Measurements from ENCODE around the gene KISS1R.

Gene KISS1R

GRCh38 chr19:920051-920864, 3.1 kb downstream of the KISS1R start:
- DNase-seq (ENCODE audit: low read depth): no peak

- DNase-seq (ENCODE audit: low read depth): no peak
These were observed 7.5 kb downstream of the KISS1R start for GRCh38 chr19:924553-925086.

- DNase-seq (ENCODE audit: low read depth): peak; percentile 60
These were observed 8.0 kb downstream of the KISS1R start for GRCh38 chr19:925087-925525.

GRCh38 chr19:925526-926322, 8.6 kb downstream of the KISS1R start, which contains the start of gene ARID3A:
Gene ARID3A, plus strand, starts transcription at chr19:926035. Its CDS starts 3,494 bp downstream, at chr19:929529.
- DNase-seq (ENCODE audit: low read depth): peak; percentile 83

GRCh38 chr19:926323-926588, 9.1 kb downstream of the KISS1R start:
- no peak for DNase-seq (ENCODE audit: low read depth)

DNA sequence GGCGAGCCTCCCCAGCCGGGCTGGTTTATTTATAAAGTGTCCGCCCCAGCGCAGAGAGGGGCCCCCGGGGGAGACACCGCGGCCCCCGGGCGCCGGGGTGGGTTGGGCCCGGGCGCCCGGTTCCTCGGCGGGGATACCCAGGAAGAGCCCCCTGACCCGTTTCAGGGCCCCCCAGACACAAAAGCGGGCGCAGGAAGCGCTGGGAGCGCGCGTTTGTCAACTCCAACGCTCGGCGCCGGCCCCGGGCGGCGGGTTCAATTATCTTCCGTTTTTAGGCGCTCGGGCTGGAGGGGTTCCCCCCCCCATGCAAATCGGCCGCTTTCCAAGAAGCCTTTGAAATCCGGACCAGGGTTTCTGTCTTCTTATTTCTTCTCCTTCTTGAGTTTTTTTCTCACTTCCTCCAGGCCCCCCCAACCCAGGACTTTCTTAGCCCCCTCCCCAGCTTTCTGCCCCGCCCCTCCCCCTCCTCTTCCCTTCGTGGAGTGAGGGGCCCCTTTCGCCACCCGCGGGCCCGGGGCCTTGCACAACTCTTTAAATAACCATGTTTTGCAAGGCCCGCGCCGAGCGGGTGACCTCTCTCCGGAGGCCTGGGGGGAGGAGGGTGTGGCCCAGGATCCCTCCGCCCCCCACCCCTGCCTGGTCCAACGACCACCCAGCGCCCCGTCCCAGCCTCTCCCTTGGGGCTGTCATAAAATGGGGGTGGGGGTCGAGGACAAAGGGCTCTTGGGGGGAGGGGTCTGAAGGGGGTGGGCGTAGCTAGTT, 9.6 kb downstream of the KISS1R start:
- peak; percentile 42 for DNase-seq (ENCODE audit: low read depth)

- DNase-seq (ENCODE audit: low read depth): peak; percentile 31
These were observed 10.2 kb downstream of the KISS1R start for GRCh38 chr19:927351-927779.

GRCh38 chr19:927780-928401, 10.8 kb downstream of the KISS1R start:
- DNase-seq (ENCODE audit: low read depth): no peak

DNA sequence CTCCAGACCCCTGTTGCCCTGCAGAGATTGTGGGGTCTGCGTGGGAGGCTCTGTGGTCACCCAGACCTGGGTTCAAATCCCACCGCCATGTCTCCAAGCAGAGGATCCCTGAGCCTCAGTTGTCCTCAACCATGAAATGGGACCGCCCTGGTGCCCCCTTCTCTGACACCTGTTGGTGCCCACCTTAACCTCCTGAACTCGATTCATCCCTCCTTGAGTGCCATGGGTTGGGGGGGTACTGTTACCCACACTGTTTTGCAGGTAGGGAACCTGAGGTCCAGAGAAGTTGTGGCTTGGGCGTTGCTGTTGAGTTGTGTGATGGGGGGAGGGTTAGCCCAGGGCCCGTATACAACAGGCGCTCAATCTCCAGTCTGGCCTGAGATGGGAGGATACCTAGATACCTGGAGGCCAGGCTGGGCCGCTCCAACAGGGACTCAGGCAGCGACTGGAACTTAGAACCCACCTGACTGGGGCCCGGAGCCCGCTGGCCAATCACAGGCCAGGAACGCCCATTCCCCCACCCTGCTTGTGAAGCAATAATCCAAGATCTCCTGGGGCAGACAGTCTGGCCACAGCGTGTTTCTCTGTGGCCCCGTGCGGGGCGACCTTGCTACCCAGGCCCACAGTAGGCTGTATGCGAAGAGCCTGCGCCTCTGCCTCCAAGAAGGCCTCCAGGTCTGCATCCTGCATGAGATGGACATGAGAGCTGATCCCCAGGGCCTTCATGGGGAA, 11.5 kb downstream of the KISS1R start:
- no peak for DNase-seq (ENCODE audit: low read depth)

DNA sequence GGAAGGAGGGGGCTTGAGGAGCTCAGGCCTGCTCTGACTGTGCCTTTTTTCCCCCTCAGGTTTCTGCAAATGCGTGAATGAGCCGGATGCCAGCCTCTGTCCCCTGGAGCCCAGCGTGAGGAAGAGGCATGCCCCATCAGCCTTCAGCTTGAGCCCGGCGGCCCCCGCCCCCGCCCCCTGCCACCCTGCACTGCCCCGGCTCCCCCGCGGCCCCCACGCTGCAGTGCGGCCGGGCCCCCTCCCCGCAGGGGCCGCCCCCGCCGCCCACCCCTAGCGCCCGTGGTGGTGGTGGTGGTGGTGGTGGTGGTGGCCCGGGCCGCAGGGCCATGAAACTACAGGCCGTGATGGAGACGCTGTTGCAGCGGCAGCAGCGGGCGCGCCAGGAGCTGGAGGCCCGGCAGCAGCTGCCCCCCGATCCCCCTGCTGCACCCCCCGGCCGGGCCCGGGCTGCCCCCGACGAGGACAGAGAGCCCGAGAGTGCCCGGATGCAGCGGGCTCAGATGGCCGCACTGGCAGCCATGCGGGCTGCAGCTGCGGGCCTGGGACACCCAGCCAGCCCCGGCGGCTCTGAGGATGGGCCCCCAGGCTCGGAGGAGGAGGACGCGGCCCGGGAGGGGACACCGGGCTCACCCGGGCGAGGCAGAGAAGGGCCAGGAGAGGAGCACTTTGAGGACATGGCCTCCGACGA, 12.2 kb downstream of the KISS1R start:
- DNase-seq (ENCODE audit: low read depth): no peak

GRCh38 chr19:929891-930258, 12.7 kb downstream of the KISS1R start:
- no peak for DNase-seq (ENCODE audit: low read depth)

DNA sequence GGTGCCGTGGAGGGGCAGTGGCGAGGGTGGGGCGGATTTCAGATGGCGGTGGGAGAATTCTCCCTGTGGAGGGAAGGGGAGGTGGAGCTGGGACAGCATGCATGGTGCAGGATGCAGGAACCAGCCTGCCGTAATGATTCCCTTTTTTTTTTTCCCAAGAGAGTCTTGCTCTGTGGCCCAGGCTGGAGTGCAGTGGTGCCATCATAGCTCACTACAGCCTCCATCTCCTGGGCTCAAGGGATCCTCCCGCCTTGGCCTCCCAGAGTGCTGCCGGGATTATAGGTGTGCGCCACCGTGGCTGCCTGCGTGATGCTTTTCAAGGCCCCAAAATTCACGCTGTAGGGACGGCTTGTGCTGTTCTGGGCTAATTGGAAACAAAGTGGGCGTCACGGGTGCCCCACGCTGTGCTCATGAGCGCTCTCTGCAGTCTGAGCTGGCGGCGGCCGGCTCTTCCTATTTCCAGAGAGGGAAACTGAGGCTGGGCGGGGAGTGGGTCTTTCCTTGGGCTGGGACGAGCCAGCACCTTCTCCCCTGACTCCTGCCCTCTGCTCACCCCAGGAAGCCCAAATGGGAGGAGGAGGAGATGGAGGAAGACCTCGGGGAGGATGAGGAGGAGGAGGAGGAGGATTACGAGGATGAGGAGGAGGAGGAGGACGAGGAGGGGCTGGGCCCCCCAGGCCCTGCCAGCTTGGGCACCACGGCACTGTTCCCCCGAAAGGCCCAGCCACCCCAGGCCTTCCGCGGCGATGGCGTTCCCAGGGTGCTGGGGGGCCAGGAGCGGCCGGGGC, 14.9 kb downstream of the KISS1R start:
- no peak for DNase-seq (ENCODE audit: low read depth)

- DNase-seq (ENCODE audit: low read depth): peak; percentile 97
These were observed 15.8 kb downstream of the KISS1R start for GRCh38 chr19:932648-933552.

GRCh38 chr19:933553-933882, 16.4 kb downstream of the KISS1R start:
- no peak for DNase-seq (ENCODE audit: low read depth)

DNA sequence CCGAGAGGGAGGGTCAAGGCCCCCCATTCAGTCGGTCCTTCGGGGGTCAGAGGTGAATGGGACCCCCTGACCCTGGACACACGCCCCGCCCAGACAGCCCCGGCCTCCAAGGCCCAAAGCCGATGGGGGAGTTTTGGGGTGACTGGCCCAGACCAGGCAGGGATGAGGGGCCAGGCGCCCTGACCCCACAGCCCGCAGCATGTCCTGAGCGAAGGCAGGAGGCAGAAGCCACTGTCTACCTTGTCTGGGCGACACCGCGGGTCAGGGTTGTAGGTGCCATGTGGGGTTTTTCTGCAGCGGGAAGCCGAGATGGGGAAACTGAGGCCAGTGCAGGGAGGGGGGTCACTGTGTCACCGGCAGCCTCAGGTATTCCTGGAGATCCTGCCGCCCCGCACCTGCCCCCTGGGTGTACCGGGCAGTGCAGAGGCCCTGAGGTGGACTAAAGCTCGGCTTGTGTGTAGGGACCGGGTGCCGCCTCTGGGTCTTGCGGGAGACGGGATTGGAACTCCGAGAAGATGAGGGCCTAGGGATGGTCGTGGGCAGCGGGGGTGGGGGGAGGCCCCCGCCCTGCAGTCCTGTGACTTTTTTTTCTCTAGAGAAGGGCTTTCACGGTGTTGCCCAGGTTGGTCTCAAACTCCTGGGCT, 17.2 kb downstream of the KISS1R start:
- no peak for DNase-seq (ENCODE audit: low read depth)

DNA sequence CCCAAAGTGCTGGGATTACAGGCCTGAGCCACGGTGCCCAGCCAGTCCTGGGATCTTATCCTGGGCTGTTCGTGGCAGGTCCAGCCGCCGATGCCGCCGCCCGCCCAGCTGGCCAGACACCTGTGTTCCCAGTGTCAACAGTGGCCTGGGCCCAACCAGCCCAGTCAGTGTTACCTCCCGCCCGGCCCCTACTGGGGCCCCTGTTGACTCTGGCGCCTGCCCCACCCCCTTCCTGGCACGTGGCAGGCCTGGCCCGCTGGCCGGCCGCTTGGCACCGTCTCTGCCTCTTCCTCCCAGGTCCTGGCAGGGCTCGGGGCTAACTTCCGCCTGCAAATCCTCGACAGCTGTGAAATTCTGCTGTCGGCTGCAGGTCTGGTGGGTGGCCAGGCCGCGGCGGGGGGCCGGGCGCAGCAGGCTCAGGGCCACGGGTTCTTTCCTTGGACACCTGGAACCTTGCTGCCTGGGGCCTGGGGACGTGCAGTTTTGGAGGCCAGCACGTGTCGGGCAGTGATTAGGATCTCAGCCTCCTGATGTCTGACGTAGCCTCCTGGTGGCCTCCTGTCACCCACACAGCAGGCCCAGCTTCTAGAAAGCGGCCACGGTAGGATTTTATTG, 17.8 kb downstream of the KISS1R start:
- DNase-seq (ENCODE audit: low read depth): peak; percentile 67

- DNase-seq (ENCODE audit: low read depth): no peak
These were observed 19.0 kb downstream of the KISS1R start for GRCh38 chr19:936175-936546.

DNA sequence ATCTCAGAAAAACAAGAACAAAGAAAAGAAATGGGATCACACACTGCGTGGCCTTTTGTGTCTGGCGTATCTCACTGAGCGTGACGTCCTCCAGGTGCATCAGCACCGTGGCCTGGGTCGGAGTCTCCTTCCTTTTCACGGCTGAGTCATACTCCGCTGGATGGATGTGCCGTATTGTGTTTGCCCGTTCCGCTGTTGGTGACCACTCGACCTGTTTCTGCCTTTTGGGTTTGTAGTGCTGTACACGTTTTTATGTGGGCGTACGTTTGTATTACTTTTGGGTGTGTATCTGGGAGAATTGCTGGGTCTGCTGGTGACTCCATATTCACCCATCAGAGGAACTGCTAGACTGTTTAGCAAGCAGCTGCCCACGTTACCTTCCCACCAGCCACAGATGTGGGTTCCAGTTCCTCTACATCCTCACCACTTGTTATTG, 20.1 kb downstream of the KISS1R start:
- no peak for DNase-seq (ENCODE audit: low read depth)
